Lower lobe of right lung (tissue), 2 donors: Measurements from ENCODE around the gene CACNA1D. TPM values are rescaled to one million over a fixed set of nuclear protein-coding genes. Genes with fewer than 3 reads are reported as not detected.
"Not testable (repeated sequence)": the region's sequence is repeated elsewhere in the genome, so short reads cannot be mapped to it uniquely, and the experiment has no call there.

Source experiments
- ATAC-seq, 2 donors: fragments of 200-7000 bp; cut with Tn5 transposase; one replicate each; pipeline ENCODE4 v1.9.1; 2020 to 2022; ENCODE audit warnings: mild to moderate bottlenecking in 2 of 2, moderate library complexity in 2 of 2
- DNase-seq: peaks from one replicate; pipeline ENCODE4 v3.0.0-alpha.2; 2020
- H3K27ac ChIP-seq: fragments of 200-600 bp; one replicate; pipeline ENCODE4 v1.8.0; 2022
- H3K27me3 ChIP-seq: fragments of 200-600 bp; one replicate; pipeline ENCODE4 v1.8.0; 2022; ENCODE audit warnings: low read depth
- H3K36me3 ChIP-seq: fragments of 200-600 bp; one replicate; pipeline ENCODE4 v1.8.0; 2022; ENCODE audit warnings: mild to moderate bottlenecking
- H3K4me1 ChIP-seq: fragments of 200-600 bp; one replicate; pipeline ENCODE4 v1.8.0; 2022
- H3K4me3 ChIP-seq: fragments of 200-600 bp; one replicate; pipeline ENCODE4 v1.8.0; 2022; ENCODE audit warnings: mild to moderate bottlenecking
- H3K9me3 ChIP-seq: fragments of 200-600 bp; one replicate; pipeline ENCODE4 v1.8.0; 2022
- intact Hi-C: fragments of 100-400 bp; cut with DNase I; formaldehyde crosslinking; loops from one replicate; pipeline ENCODE4 v1.11.0; 2022
- total RNA-seq: library from RNA; stranded (reverse); fragmentation: NEBNext Ultra II Directional; extraction: Animal tissue kit (Norgen Biotek cat#: 25700); gene quantifications from one replicate; pipeline ENCODE4 v1.2.1, GENCODE V29; 2021
- TF ChIP-seq, protein P1 (sequence below): fragments of 200-600 bp; IDR thresholded peaks from one replicate; pipeline ENCODE4 v1.8.0; 2022; ENCODE audit warnings: antibody characterized with exemption, mild to moderate bottlenecking
- donor health status: DM: no; HTN: yes; CAD: no; lungs with severe emphysema.

Gene CACNA1D
- total RNA-seq, 1 donor from 2014 or later = 33.6 TPM

DNA sequence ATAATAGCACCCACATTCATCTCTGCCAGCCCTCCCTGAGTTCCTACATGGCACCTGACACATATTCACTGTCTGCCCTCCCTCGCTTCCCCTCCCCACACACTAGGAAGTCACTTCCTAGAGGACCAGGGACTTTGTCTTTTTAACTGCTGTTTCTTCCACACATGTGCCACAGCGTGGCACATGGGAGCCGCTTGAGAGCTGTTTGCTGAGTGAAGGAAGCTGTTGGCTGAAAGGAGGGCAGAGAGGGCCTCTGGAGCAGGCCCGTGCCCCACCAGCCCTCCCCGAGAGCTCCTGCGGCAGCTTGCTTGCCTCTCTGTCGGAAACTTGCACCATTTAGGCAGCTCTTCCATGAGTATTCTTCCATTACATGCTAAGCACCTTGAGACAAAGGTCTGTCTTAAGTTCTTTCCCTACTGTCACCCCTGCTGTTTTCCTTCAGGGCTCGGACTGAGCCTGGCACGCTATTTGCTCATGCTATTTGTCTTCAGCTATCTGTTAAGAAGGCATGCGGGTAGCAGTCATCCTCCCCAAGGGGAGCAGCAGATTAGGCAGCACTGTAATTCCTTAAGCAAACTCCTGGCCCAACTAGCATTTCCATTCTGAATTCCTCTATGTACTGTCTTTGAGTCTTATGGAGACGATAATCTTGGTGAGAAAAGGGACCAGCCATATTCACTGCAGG lies 72.2 kb downstream of the CACNA1D start:
- peak in 1 of 2 donors; percentile 12 for ATAC-seq
- DNase-seq = no peak
- Histone ChIP-seq H3K36me3 (no peaks in the 10 kb centered on the region), H3K9me3 (no peaks in the 10 kb centered on the region), H3K27me3 (no peaks in the 10 kb centered on the region), H3K4me3 (no peak overlapping the region), H3K4me1 (peaks cover 6% of the 10 kb centered on the region), H3K27ac (no peak overlapping the region)
- intact Hi-C loops = no loop called here
- TF ChIP-seq, protein P1, sequence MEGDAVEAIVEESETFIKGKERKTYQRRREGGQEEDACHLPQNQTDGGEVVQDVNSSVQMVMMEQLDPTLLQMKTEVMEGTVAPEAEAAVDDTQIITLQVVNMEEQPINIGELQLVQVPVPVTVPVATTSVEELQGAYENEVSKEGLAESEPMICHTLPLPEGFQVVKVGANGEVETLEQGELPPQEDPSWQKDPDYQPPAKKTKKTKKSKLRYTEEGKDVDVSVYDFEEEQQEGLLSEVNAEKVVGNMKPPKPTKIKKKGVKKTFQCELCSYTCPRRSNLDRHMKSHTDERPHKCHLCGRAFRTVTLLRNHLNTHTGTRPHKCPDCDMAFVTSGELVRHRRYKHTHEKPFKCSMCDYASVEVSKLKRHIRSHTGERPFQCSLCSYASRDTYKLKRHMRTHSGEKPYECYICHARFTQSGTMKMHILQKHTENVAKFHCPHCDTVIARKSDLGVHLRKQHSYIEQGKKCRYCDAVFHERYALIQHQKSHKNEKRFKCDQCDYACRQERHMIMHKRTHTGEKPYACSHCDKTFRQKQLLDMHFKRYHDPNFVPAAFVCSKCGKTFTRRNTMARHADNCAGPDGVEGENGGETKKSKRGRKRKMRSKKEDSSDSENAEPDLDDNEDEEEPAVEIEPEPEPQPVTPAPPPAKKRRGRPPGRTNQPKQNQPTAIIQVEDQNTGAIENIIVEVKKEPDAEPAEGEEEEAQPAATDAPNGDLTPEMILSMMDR = no peak

DNA sequence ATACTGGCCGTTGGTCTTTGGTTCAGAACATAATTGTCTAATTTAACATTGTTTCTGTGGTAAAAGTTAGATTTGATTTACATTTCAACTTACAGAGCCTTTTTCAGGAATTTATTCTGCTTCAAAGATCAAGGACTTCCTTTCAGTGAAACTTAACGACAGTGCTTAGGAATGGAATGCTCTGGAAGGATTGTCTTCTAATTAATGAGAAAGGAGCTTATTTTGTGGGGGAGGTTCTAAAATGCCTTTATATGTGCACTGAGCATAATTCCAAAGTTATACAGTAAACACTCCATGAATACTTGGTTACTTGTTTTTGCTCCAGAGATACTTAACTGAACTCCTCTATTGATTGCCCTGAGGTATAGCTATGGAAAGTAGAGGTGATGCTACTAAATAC lies 75.7 kb downstream of the CACNA1D start:
- Histone ChIP-seq H3K4me1 (peaks cover 6% of the 10 kb centered on the region), H3K4me3 (no peak overlapping the region), H3K27ac (no peak overlapping the region), H3K36me3 (no peaks in the 10 kb centered on the region), H3K27me3 (no peaks in the 10 kb centered on the region), H3K9me3 (no peaks in the 10 kb centered on the region)
- intact Hi-C loops = no loop called here
- TF ChIP-seq, protein P1 = no peak
- ATAC-seq (no peak), DNase-seq (no peak)

DNA sequence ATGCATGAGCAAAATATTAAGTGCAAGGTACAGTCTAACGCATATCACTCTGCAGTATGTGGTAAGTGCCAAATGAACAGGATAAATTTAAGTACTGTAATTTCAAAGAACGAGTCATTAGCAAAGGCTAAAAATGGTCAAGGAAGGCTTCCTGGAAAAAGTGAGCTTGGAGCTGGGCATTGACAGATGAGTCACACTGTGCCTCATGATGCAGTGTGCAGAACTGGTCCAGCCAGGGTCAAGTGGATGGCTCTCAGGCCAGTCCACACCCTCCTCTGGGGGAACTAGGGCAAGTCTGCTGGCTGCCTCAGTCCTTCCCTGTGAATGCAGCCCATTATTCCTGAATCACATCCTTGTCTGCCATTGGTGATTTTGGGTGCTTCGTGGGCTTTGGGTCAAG lies 76.3 kb downstream of the CACNA1D start:
- ATAC-seq = peak; percentile 97
- H3K4me1 ChIP-seq = peaks cover 6% of the 10 kb centered on the region
- H3K36me3 ChIP-seq = no peaks in the 10 kb centered on the region
- intact Hi-C loops = no loop called here
- H3K9me3 ChIP-seq = no peaks in the 10 kb centered on the region
- no peaks in the 10 kb centered on the region for H3K27me3 ChIP-seq
- TF ChIP-seq, protein P1 = no peak
- H3K4me3 ChIP-seq = no peak overlapping the region
- peak; percentile 76 for DNase-seq
- no peak overlapping the region for H3K27ac ChIP-seq

DNA sequence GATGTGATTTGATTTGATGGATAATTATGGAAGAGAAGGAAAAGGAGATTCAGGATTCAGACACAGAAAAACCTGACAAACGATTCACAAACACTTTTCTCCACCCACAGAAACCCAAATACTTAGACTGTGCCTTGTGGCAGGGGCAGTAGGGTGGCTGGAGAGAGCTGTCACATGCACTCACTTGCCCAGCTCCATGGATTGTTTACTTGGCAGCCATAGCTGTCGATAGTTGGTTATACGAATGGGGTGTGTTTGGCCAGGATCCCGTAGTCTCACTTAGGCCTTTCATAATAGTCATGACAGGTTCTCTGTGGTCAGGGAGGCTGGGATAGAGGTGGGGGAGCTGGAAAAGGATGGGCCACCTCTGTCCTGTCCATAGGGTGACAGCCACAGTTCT lies 76.9 kb downstream of the CACNA1D start:
- Histone ChIP-seq H3K4me3 (no peak overlapping the region), H3K9me3 (no peaks in the 10 kb centered on the region), H3K4me1 (peaks cover 6% of the 10 kb centered on the region), H3K27me3 (no peaks in the 10 kb centered on the region), H3K27ac (no peak overlapping the region), H3K36me3 (no peaks in the 10 kb centered on the region)
- no peak for DNase-seq
- peak; percentile 79 to 80 for ATAC-seq
- TF ChIP-seq, protein P1 = no peak
- intact Hi-C loops = no loop called here

DNA sequence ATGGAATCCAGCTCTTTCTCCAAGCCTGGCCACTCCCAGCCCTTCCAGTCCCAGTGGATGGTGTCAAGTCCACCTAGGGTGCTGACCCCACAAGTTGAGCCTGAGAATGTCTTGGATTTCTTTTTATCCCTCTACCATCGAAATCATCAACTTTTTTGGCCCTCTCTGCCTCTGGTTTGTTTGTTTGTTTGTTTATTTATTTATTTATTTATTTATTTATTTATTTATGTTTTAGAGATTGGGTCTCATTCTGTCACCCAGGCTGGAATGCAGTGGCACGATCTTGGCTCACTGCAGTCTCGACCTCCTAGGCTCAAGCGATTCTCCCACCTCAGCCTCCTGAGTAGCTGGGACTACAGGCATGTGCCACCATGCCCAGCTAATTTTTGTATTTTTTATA lies 77.8 kb downstream of the CACNA1D start:
- intact Hi-C loops, H3K36me3 ChIP-seq, DNase-seq, H3K4me1 ChIP-seq, H3K9me3 ChIP-seq, H3K27me3 ChIP-seq, H3K4me3 ChIP-seq, H3K27ac ChIP-seq, ATAC-seq: not testable (repeated sequence)

DNA sequence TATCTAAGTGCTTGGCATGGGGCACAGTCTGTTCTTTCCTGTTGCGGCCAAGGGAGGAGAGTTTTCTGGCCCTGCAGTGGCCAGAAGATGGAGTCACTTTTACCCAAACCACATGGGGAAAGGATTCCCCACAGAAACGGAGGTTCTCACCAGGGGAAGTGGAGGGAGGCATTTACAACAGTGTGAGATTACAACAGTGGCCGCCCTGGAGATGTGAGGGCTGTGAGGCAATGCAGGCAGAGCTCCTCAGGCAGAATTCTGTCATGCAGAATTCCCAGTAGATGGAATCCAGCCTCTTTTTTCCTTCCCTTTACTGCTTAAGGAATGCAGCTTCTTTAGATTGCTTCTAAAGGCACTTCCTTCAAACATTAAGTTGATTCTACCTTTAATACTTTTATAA lies 83.1 kb downstream of the CACNA1D start:
- Histone ChIP-seq H3K4me3 (no peak overlapping the region), H3K27me3 (no peaks in the 10 kb centered on the region), H3K4me1 (no peaks in the 10 kb centered on the region), H3K27ac (no peak overlapping the region), H3K9me3 (no peaks in the 10 kb centered on the region), H3K36me3 (no peaks in the 10 kb centered on the region)
- no peak for DNase-seq
- intact Hi-C loops = no loop called here
- no peak for ATAC-seq
- TF ChIP-seq, protein P1 = no peak
